GM12891 (cell line): Measurements from ENCODE around the gene CISD3.
"Not testable (repeated sequence)": the region's sequence is repeated elsewhere in the genome, so short reads cannot be mapped to it uniquely, and the experiment has no call there.

Experiments used
- DNase-seq: peaks from one replicate; pipeline ENCODE4 v3.0.0; 2011; ENCODE audit warnings: low spot score; ENCODE audit not compliant: insufficient read length
- FAIRE-seq: peaks from 2 replicates; lab custom pipeline; 2011; peaks lifted over from hg19 to GRCh38; lab: Jason Lieb, UNC
- PAX5 ChIP-seq: IDR thresholded peaks from 2 replicates; pipeline ENCODE4 v1.6.1; 2011; ENCODE audit warnings: low read length, moderate library complexity, mild to moderate bottlenecking; ENCODE audit not compliant: insufficient read depth, severe bottlenecking
- POLR2A ChIP-seq: IDR thresholded peaks from 2 replicates; pipeline ENCODE4 v1.6.1; 2011; ENCODE audit warnings: low read depth, low read length, control low read depth
- POLR2AphosphoS5 ChIP-seq: IDR thresholded peaks from 2 replicates; pipeline ENCODE4 v1.6.1; 2011; ENCODE audit warnings: low read depth, low read length, control low read depth
- POU2F2 ChIP-seq: IDR thresholded peaks from 2 replicates; pipeline ENCODE4 v1.6.1; 2011; ENCODE audit warnings: low read depth, mild to moderate bottlenecking, control low read depth, low read length, moderate library complexity
- SPI1 ChIP-seq: IDR thresholded peaks from 2 replicates; pipeline ENCODE4 v1.6.1; 2011; ENCODE audit warnings: low read depth, low read length, control low read depth
- TAF1 ChIP-seq: IDR thresholded peaks from 2 replicates; pipeline ENCODE4 v1.6.1; 2011; ENCODE audit warnings: low read depth, low read length, control low read depth

CISD3 gene

DNA sequence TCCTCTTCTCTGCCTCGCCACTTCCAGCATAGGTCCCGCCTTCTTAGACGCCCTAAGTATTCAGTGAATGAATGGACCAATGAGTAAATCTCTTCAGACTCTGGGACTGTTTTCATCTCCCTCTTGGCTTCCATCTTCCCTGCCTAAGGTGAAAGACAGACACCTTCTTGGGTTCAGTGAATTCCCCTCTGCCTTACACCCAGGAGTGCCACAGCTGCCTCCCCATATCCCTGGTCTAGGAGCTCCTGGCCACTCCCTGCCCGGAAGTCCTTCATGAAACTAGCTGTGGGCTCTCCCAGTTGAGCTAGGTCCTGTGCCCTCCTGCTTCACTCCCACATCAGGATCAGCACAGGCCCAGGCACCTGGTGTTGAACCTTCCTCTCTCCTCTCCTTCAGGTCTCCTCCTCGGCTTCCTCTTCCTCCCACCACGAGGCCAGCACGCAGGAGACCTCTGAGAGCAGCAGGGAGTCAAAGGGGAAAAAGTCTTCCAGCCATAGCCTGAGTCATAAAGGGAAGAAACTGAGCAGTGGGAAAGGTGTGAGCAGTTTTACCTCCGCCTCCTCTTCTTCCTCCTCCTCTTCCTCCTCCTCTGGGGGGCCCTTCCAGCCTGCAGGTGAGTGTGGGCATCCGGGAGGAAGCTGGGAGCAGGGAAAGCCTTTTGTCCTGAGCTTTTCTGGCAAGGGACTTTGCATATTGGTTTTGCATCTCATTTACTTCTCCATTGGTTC lies 14.8 kb upstream of the CISD3 start:
- no peak for FAIRE-seq
- no peak for DNase-seq
- TF ChIP-seq POLR2A (no peak), SPI1 (no peak)

GRCh38 chr17:38716368-38717005 lies 13.7 kb upstream of the CISD3 start:
- FAIRE-seq (no peak), DNase-seq (no peak)
- no peak for TF ChIP-seq POLR2AphosphoS5
- TF ChIP-seq TAF1 = no peak
- no peak for TF ChIP-seq PAX5
- no peak for TF ChIP-seq POU2F2
- TF ChIP-seq POLR2A = no peak
- TF ChIP-seq SPI1 = no peak

DNA sequence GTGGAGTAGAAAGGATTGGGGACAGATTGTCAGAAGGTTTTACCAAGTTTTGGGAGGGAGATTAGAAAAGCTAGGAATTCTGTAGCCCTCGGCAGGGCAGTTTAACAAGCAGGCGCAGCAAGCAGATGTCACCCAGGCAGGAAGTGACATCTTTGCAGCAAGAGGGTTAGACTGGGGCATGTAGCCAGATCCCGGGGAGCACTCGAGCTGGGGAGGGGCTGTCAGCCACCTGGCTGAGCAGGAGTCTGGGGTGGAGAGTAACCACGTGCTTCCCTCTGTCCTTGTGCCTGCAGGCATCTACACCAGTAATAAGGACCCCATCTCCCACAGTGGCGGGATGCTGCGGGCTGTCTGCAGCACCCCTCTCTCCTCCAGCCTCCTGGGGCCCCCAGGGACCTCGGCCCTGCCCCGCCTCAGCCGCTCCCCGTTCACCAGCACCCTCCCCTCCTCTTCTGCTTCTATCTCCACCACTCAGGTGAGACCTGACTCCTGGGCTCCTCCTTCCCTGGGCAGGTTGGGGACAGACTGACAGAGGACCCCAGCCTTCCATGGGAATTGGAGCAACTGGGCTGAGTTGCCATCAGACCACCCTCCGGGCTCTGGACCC lies 12.9 kb upstream of the CISD3 start:
- FAIRE-seq (no peak), DNase-seq (no peak)
- TF ChIP-seq PAX5 = no peak
- no peak for TF ChIP-seq POLR2AphosphoS5
- TF ChIP-seq SPI1 = no peak
- no peak for TF ChIP-seq POLR2A
- TF ChIP-seq POU2F2 = no peak
- TF ChIP-seq TAF1 = no peak

GRCh38 chr17:38719289-38719942 lies 10.7 kb upstream of the CISD3 start:
- FAIRE-seq = no peak
- TF ChIP-seq PAX5 (no peak), POLR2AphosphoS5 (no peak), POLR2A (no peak), SPI1 (no peak)

DNA sequence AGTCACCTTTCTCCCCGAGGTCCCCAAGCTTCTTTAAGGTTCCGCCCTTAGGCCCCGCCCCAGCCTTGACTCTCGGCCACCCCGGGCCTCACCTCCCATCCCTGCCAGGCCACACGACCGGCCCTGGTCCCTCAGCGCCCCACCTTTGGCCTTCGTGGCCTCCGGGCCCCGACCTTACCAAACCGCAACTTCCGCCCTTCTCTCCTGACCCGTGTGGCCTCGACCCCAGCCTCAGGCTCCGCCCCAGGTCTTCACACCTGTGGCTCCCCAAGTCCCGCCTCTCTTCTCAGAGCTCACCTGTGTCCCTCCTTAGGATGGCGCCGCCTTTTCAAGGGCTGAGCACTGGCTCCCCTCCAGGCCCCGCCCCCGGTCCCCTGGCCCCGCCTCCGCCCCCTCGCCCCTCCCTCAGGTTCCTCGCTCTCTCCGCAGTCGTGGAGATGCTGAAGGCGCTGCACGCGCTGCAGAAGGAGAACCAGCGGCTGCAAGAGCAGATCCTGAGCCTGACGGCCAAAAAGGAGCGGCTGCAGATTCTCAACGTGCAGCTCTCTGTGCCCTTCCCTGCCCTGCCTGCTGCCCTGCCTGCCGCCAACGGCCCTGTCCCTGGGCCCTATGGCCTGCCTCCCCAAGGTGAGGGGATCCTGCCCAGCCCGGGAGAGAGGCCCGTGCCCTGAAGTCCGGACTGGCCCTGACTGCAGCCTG lies 10.0 kb upstream of the CISD3 start:
- DNase-seq = no peak
- TF ChIP-seq POU2F2 (no peak), POLR2A (no peak), TAF1 (no peak), POLR2AphosphoS5 (no peak), SPI1 (no peak), PAX5 (no peak)

More at GRCh38 chr17:38719289-38719942, 10.7 kb upstream of the CISD3 start:
- no peak for DNase-seq

DNA sequence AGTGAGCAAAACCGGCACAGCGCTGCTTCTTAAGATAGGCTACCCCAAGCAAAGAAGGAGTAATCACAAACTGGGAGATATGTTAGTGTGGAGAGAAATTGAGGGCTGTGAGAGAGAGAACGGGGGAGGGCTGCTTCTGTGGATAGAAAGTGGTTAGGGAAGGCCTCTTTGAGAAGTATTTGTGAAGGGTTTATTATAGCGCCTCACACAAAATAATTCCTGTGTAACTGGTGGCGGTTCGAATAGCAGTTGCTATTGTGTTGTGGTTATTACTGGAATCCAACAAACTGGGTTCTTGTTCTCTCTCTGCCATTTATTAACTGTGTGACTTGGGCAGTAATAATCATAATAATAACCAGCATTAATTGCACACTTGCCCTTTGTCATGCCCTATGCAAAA lies 9.2 kb upstream of the CISD3 start:
- no peak for DNase-seq
- FAIRE-seq = no peak
- TF ChIP-seq POU2F2 (no peak), PAX5 (no peak), POLR2A (no peak), SPI1 (no peak), POLR2AphosphoS5 (no peak), TAF1 (no peak)

More for the DNA sequence above, 10.0 kb upstream of the CISD3 start:
- FAIRE-seq = no peak

DNA sequence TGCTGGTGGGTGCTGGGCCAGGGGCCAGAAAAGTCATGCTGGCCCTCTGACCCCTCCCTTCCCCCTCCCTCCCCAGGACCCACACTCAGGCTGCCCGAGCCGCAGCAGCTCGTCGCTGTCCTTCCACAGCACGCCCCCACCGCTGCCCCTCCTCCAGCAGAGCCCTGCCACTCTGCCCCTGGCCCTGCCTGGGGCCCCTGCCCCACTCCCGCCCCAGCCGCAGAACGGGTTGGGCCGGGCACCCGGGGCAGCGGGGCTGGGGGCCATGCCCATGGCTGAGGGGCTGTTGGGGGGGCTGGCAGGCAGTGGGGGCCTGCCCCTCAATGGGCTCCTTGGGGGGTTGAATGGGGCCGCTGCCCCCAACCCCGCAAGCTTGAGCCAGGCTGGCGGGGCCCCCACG lies 8.3 kb upstream of the CISD3 start:
- TF ChIP-seq POLR2AphosphoS5 = no peak
- no peak for FAIRE-seq
- DNase-seq = no peak

DNA sequence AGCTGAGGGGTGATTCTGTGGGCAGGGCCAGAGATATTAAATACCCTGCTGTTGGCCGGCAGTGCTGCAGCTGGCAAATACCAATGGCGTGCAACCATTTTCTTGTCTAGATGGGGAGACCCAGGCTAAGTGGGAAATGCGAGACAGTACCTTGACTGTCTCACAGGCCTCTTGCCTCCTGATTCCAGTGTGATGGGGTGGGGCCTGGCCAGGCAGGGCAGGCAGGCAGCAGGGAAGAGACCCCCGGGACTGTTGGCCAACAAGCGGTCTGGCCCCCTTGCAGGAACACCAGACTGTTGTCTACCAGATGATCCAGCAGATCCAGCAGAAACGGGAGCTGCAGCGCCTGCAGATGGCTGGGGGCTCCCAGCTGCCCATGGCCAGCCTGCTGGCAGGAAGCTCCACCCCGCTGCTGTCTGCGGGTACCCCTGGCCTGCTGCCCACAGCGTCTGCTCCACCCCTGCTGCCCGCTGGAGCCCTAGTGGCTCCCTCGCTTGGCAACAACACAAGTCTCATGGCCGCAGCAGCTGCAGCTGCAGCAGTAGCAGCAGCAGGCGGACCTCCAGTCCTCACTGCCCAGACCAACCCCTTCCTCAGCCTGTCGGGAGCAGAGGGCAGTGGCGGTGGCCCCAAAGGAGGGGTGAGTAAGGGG lies 5.7 kb upstream of the CISD3 start:
- FAIRE-seq = no peak
- no peak for DNase-seq
- TF ChIP-seq PAX5 = no peak
- TF ChIP-seq SPI1 = no peak
- no peak for TF ChIP-seq POU2F2
- TF ChIP-seq POLR2A = no peak
- no peak for TF ChIP-seq POLR2AphosphoS5
- TF ChIP-seq TAF1 = no peak

- DNase-seq = no peak
- FAIRE-seq = no peak
- TF ChIP-seq POLR2A = no peak
- TF ChIP-seq PAX5 = no peak
- no peak for TF ChIP-seq POU2F2
- TF ChIP-seq TAF1 = no peak
- TF ChIP-seq SPI1 = no peak
- TF ChIP-seq POLR2AphosphoS5 = no peak
These were observed 5.1 kb upstream of the CISD3 start for GRCh38 chr17:38725066-38725465.

- not testable (repeated sequence) for DNase-seq, FAIRE-seq
These were observed 4.0 kb upstream of the CISD3 start for GRCh38 chr17:38726145-38726544.
